Heart right ventricle (tissue), 16 donors: ENCODE measurements around the gene RELCH. TPM values are rescaled to one million over a fixed set of nuclear protein-coding genes. Genes with fewer than 3 reads are reported as not detected.

Experiments used
- ATAC-seq, 8 donors: fragments of 200-7000 bp; cut with Tn5 transposase; one replicate each; pipeline ENCODE4 v1.9.1; 2020; ENCODE audit warnings: mild to moderate bottlenecking in 8 of 8, moderate library complexity in 8 of 8, moderate number of reproducible peaks in 1 of 8
- DNase-seq, 2 donors: peaks; one replicate each; pipeline ENCODE4 v3.0.0-alpha.2; 2020
- H3K27ac ChIP-seq, 10 donors: fragments of 200-600 bp; sonication (generic) in 2 of 10; one replicate each; pipeline versions ENCODE4 v1.5.0 to v1.8.0; 2020 to 2022; ENCODE audit warnings: mild to moderate bottlenecking in 3 of 10
- H3K27me3 ChIP-seq, 7 donors: fragments of 200-600 bp; one replicate each; pipeline ENCODE4 v1.8.0; 2021 to 2022; ENCODE audit warnings: mild to moderate bottlenecking in 2 of 7
- H3K36me3 ChIP-seq, 9 donors: fragments of 200-600 bp; sonication (generic) in 1 of 9; one replicate each; pipeline versions ENCODE4 v1.5.0 to v1.8.0; 2020 to 2022; ENCODE audit warnings: mild to moderate bottlenecking in 2 of 9
- H3K4me1 ChIP-seq, 9 donors: fragments of 200-600 bp; sonication (generic) in 1 of 9; one replicate each; pipeline versions ENCODE4 v1.5.0 to v1.8.0; 2020 to 2022; ENCODE audit warnings: mild to moderate bottlenecking in 4 of 9
- H3K4me3 ChIP-seq, 10 donors: fragments of 200-600 bp; sonication (generic) in 2 of 10; one replicate each; pipeline versions ENCODE4 v1.5.0 to v1.8.0; 2020 to 2022; ENCODE audit warnings: mild to moderate bottlenecking in 7 of 10, moderate library complexity in 2 of 10
- H3K9me3 ChIP-seq, 11 donors: fragments of 200-600 bp in 10 of 11; sonication (generic) in 2 of 11; one replicate each; pipeline versions ENCODE4 v1.5.0 to v1.8.0; 2013 to 2022; ENCODE audit warnings: mild to moderate bottlenecking in 2 of 11, control low read depth in 1 of 11, moderate library complexity in 1 of 11
- WGBS, 2 donors: extraction: QIAGEN DNeasy Blood & Tissue Kit; methylation state at CpG; one replicate each; pipeline ENCODE4 v1.1.7; 2013; ENCODE audit warnings: inconsistent platforms in 1 of 2; 5-methylcytosine and 5-hydroxymethylcytosine counted together
- intact Hi-C, 10 donors: fragments of 100-400 bp; cut with DNase I; formaldehyde crosslinking; loops; one replicate each; pipeline versions ENCODE4 v1.11.1 to v1.14.2; 2022
- polyA plus RNA-seq, 2 donors: library from polyadenylated mRNA; stranded (reverse); fragments of 200-250 nt; gene quantifications; one replicate each; pipeline ENCODE4 v1.2.3, GENCODE V29; 2013
- total RNA-seq, 10 donors: library from RNA; stranded (reverse); fragmentation: NEBNext Ultra II Directional in 3 of 10; extraction: Animal tissue kit (Norgen Biotek cat#: 25700) in 3 of 10; gene quantifications; one replicate each; pipeline versions ENCODE4 v1.2.1 to v1.2.4, GENCODE V29; 2021 to 2023
- TF ChIP-seq, protein P1 (sequence below), 9 donors: fragments of 200-600 bp; sonication (generic) in 2 of 9; IDR thresholded peaks; one replicate each; pipeline versions ENCODE4 v1.5.0 to v1.8.0; 2021 to 2022; ENCODE audit warnings: antibody characterized with exemption in 9 of 9, mild to moderate bottlenecking in 5 of 9, moderate library complexity in 1 of 9
- donor health status: Arrhythmogenic right ventricular cardiomyopathy.
- donor health status: ischemic (EF 13 %, LVEDD 7.1; RV severe dilation, severe dysfunction).
- donor health status: healthy with polysubstance abuse.
- donor health status: DM: no; HTN: yes; CAD: no.
- donor health status: DM: no; HTN: no; CAD: no.
- donor health status: ischemic (EF 25% LVEDD 6.9; RV normal size, moderate dysfunction).
- donor health status: ischemic (EF 25% LVEDD 5.7; RV mildly dilated, moderate dysfunction).
- donor health status: healthy.
- donor health status: DM: yes; HTN: yes; CAD: no.
- donor health status: Ischemic cardiomyopathy.
- donor health status: ischemic (EF 35%, LVEDD 5.7; RV mildly dilated, moderate dysfunction).
- donor health status: nonischemic (EF 11% LVEDD 7.7; RV severe dilation, severe dysfunction).
- donor health status: DM: yes; HTN: yes; CAD: no.
- donor health status: PGD.
- donor health status: ischemic (EF 29% LVEDD 5.4; RV normal size, mild dysfunction).
- donor health status: nonischemic (EF 23%, LVEDD 6.1; RV moderate dilation, normal function).

RELCH gene
- total and polyA plus RNA-seq, 12 donors, result 4.1 to 21.0 (median 15.8) TPM

DNA sequence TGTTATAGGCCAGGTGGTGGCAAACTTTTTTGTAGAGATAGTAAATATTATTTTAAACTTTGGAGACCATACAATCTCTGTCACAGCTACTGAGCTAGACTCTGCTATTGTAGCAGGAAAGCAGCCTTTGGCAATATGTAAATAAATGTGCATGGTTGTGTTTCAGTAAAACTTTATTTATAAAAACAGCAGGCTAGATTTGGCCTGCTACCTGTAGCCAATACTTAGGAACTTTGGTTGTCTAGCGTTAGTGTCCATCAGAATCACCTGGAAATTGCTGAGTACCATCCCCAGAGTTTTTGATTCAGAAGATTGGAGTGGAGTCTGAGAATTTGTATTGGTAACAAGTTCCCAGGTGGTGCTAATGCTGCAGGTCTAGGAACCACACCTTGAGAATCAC is 114.3 kb downstream of the RELCH start:
- Histone ChIP-seq H3K4me1 (peaks cover 0 to 4% (median 0%) of the 10 kb centered on the region in 9 donors), H3K4me3 (no peak overlapping the region), H3K9me3 (no peaks in the 10 kb centered on the region), H3K36me3 (peaks cover 0 to 96% (median 31%) of the 10 kb centered on the region in 9 donors), H3K27ac (no peak overlapping the region), H3K27me3 (no peaks in the 10 kb centered on the region)
- no peak for DNase-seq
- ATAC-seq, result no peak
- intact Hi-C loops, result no loop called here
- 95 to 100% methylated on average over 1 of the region's 1 CpG for WGBS, 2 donors
- TF ChIP-seq, protein P1, sequence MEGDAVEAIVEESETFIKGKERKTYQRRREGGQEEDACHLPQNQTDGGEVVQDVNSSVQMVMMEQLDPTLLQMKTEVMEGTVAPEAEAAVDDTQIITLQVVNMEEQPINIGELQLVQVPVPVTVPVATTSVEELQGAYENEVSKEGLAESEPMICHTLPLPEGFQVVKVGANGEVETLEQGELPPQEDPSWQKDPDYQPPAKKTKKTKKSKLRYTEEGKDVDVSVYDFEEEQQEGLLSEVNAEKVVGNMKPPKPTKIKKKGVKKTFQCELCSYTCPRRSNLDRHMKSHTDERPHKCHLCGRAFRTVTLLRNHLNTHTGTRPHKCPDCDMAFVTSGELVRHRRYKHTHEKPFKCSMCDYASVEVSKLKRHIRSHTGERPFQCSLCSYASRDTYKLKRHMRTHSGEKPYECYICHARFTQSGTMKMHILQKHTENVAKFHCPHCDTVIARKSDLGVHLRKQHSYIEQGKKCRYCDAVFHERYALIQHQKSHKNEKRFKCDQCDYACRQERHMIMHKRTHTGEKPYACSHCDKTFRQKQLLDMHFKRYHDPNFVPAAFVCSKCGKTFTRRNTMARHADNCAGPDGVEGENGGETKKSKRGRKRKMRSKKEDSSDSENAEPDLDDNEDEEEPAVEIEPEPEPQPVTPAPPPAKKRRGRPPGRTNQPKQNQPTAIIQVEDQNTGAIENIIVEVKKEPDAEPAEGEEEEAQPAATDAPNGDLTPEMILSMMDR (IDR thresholded peaks at IDR 0.05), result no peak

DNA sequence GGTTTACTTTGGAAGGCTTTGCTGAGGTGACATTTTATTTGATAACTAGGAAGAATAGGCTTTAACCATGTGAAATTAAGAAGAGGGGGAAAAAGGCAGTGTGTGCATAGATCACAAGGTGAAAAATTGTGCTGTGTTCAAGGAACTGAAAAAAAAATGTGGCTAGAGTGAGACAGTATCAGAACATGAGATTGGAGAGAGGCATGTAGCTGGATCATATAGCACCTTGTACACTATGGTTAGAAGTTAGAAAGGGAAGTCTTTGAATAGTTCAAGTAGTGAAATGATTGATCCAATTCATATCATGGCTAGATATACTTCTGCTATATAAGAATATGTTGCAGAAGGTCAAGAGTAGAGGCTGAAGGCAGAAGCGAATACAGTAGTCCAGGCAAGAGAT is 125.8 kb downstream of the RELCH start:
- H3K27ac ChIP-seq, result no peak overlapping the region
- 93 to 96% methylated on average over 1 of the region's 1 CpG for WGBS, 2 donors
- intact Hi-C loops, result no loop called here
- no peaks in the 10 kb centered on the region for H3K9me3 ChIP-seq
- ATAC-seq, result no peak
- TF ChIP-seq, protein P1 (IDR thresholded peaks at IDR 0.05), result no peak
- no peak overlapping the region for H3K4me3 ChIP-seq
- peaks cover 0 to 32% (median 8%) of the 10 kb centered on the region in 9 donors for H3K36me3 ChIP-seq
- DNase-seq, result no peak
- no peaks in the 10 kb centered on the region for H3K4me1 ChIP-seq
- no peaks in the 10 kb centered on the region for H3K27me3 ChIP-seq

DNA sequence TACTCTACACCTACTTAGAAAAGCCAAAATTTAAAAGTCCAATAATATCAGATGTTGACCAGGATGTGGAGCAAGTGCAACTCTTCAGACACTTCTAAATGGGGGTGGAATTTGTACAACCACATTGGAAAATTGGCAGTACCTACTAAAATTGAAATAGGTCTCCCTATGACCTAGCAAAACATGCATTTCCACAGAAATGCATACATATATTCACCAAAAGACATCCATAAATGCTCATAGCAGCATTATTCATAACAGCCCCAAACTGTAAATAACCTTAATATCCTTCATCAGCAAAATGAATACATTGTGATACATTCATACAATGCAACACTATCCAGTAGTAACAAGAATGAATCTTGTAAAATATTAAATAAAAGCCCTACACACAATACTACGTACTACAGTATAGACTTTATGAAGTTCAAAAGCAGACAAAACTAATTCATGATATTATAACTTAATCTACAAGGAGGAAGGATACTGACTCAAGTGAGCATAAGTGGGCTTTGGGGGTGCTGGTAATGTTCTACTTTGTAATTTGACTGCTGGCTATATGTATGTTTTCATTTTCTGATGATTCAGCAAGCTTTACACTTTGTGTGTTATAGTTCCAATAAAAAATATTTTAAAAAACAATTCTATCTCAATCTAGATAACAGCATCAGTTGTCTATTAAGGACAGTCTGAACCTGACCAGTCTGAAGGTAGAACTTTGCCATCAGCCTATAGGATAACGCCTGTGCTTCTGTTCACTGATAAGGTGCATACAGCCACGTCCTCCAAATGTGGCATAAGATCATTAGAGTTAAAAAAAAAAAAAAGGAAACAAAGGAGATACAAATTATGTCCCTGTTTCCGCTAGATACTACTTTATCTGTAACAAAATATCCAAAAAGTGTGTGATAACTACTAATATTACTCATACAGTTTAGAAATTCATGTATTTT is 131.4 kb downstream of the RELCH start:
- Histone ChIP-seq H3K27ac (no peak overlapping the region), H3K4me3 (no peak overlapping the region), H3K36me3 (no peaks in the 10 kb centered on the region), H3K27me3 (peaks cover 0 to 20% (median 5%) of the 10 kb centered on the region in 7 donors), H3K9me3 (no peaks in the 10 kb centered on the region), H3K4me1 (no peaks in the 10 kb centered on the region)
- WGBS, 2 donors, result 63 to 67% methylated on average over 4 of the region's 4 CpGs
- intact Hi-C loops, result no loop called here
- DNase-seq, result no peak
- TF ChIP-seq, protein P1 (IDR thresholded peaks at IDR 0.05), result no peak
- ATAC-seq, result no peak

DNA sequence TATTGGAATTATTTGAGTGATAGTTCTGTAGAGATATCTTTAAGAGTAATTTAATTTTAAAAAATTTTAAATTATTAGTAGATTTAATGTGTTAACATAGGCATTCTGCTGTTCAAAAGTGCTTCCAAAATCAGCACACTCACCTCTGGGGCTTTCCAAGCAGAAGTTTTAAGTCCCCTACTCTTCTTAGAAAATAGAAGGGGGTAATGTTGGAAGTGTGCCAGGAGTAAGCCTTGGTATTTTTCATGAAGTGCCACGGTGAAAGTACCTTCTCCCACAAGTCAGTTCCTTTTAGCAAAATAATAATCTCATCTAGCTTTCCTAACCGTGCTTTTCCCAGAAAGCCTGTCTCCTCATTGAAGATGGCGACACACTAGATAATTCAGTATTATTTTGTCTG is 134.1 kb downstream of the RELCH start:
- H3K4me1 ChIP-seq, result peaks cover 0 to 20% (median 16%) of the 10 kb centered on the region in 9 donors
- intact Hi-C loops, result loop anchor here in 4 of 10 donors (10.0 kb wide), 4 partner anchors 224 to 664 kb away; no protein-coding TSS in a partner anchor
- ATAC-seq (no peak), DNase-seq (no peak)
- H3K4me3 ChIP-seq, result no peak overlapping the region
- H3K27me3 ChIP-seq, result peaks cover 5 to 43% (median 21%) of the 10 kb centered on the region in 7 donors
- TF ChIP-seq, protein P1 (IDR thresholded peaks at IDR 0.05), result no peak
- no peaks in the 10 kb centered on the region for H3K9me3 ChIP-seq
- H3K36me3 ChIP-seq, result no peaks in the 10 kb centered on the region
- H3K27ac ChIP-seq, result no peak overlapping the region
- 52 to 55% methylated on average over 3 of the region's 3 CpGs for WGBS, 2 donors
